Progenitor cell of endocrine pancreas (in vitro differentiated cells): ENCODE data around the gene GLTP. TPM values are rescaled to one million over a fixed set of nuclear protein-coding genes. Genes with fewer than 3 reads are reported as not detected.

Source experiments
- DNase-seq: peaks from one replicate; pipeline ENCODE4 v3.0.0; 2021; ENCODE audit warnings: low spot score; ENCODE audit not compliant: unreplicated experiment
- H3K27ac Mint-ChIP-seq: 2 replicates; pipeline ENCODE4 v1.8.0; 2021; ENCODE audit warnings: mild to moderate bottlenecking, moderate library complexity, mixed read lengths
- H3K27me3 Mint-ChIP-seq: 2 replicates; pipeline ENCODE4 v1.8.0; 2021; ENCODE audit warnings: mixed read lengths
- H3K36me3 Mint-ChIP-seq: 2 replicates; pipeline ENCODE4 v1.8.0; 2022; ENCODE audit warnings: mixed read lengths; ENCODE audit not compliant: insufficient read depth
- H3K4me1 Mint-ChIP-seq: 2 replicates; pipeline ENCODE4 v1.8.0; 2021; ENCODE audit warnings: low read depth, mixed read lengths
- H3K4me3 Mint-ChIP-seq: 2 replicates; pipeline ENCODE4 v1.8.0; 2021; ENCODE audit warnings: low read depth, mild to moderate bottlenecking, moderate library complexity, mixed read lengths
- H3K9me3 Mint-ChIP-seq: 2 replicates; pipeline ENCODE4 v1.8.0; 2021; ENCODE audit warnings: low read depth, mixed read lengths
- total RNA-seq: library from RNA; stranded (reverse); gene quantifications from 2 replicates; pipeline ENCODE4 v1.2.1, GENCODE V29; 2021
- TF ChIP-seq, protein P1 (sequence below): fragments of 200-600 bp; sonication (generic); IDR thresholded peaks from one replicate; pipeline ENCODE4 v1.5.0; 2021; ENCODE audit warnings: antibody characterized with exemption, mild to moderate bottlenecking; ENCODE audit not compliant: unreplicated experiment

Gene GLTP
- total RNA-seq, 1 donor from 2014 or later = 21.7 TPM

DNA sequence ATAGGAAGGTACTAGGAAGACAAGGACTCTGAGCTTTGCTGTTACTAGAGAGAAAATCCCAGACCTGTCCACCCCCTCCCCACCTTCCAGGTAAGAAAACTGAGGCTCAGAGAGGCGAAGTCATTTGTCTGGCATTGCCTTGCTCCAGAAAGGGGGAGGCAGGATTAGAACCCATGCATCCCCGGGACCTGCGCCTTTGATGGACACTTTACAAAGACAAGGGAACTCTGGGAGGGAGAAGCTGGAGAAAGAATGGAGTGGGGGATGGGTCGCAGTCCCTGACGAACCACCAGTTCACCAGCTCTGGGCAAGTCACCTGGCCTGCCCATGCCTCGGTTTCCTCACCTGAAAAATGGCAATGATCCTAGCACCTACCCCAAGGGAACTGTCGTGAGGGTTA, 57.9 kb downstream of the GLTP start:
- H3K36me3 Mint-ChIP-seq = no peaks in the 10 kb centered on the region
- H3K4me1 Mint-ChIP-seq = no peaks in the 10 kb centered on the region
- TF ChIP-seq, protein P1, sequence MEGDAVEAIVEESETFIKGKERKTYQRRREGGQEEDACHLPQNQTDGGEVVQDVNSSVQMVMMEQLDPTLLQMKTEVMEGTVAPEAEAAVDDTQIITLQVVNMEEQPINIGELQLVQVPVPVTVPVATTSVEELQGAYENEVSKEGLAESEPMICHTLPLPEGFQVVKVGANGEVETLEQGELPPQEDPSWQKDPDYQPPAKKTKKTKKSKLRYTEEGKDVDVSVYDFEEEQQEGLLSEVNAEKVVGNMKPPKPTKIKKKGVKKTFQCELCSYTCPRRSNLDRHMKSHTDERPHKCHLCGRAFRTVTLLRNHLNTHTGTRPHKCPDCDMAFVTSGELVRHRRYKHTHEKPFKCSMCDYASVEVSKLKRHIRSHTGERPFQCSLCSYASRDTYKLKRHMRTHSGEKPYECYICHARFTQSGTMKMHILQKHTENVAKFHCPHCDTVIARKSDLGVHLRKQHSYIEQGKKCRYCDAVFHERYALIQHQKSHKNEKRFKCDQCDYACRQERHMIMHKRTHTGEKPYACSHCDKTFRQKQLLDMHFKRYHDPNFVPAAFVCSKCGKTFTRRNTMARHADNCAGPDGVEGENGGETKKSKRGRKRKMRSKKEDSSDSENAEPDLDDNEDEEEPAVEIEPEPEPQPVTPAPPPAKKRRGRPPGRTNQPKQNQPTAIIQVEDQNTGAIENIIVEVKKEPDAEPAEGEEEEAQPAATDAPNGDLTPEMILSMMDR = no peak
- no peak overlapping the region for H3K4me3 Mint-ChIP-seq
- H3K27ac Mint-ChIP-seq = no peak overlapping the region
- H3K9me3 Mint-ChIP-seq = no peaks in the 10 kb centered on the region
- H3K27me3 Mint-ChIP-seq = no peaks in the 10 kb centered on the region
- DNase-seq = no peak

GRCh38 chr12:109821968-109822367, 58.4 kb downstream of the GLTP start:
- H3K27me3 Mint-ChIP-seq = no peaks in the 10 kb centered on the region
- no peaks in the 10 kb centered on the region for H3K9me3 Mint-ChIP-seq
- TF ChIP-seq, protein P1 = no peak
- H3K36me3 Mint-ChIP-seq = no peaks in the 10 kb centered on the region
- no peak for DNase-seq
- no peak overlapping the region for H3K4me3 Mint-ChIP-seq
- no peaks in the 10 kb centered on the region for H3K4me1 Mint-ChIP-seq
- H3K27ac Mint-ChIP-seq = no peak overlapping the region

GRCh38 chr12:109820816-109821381, 59.4 kb downstream of the GLTP start:
- no peaks in the 10 kb centered on the region for H3K4me1 Mint-ChIP-seq
- H3K9me3 Mint-ChIP-seq = no peaks in the 10 kb centered on the region
- no peak overlapping the region for H3K4me3 Mint-ChIP-seq
- no peaks in the 10 kb centered on the region for H3K27me3 Mint-ChIP-seq
- H3K36me3 Mint-ChIP-seq = no peaks in the 10 kb centered on the region
- no peak for DNase-seq
- no peak overlapping the region for H3K27ac Mint-ChIP-seq
- TF ChIP-seq, protein P1 = no peak

GRCh38 chr12:109818905-109819500, 61.3 kb downstream of the GLTP start:
- Mint-ChIP-seq H3K27ac (no peak overlapping the region), H3K4me1 (no peaks in the 10 kb centered on the region), H3K36me3 (no peaks in the 10 kb centered on the region), H3K9me3 (no peaks in the 10 kb centered on the region), H3K4me3 (no peak overlapping the region), H3K27me3 (no peaks in the 10 kb centered on the region)
- TF ChIP-seq, protein P1 = no peak
- DNase-seq = no peak

DNA sequence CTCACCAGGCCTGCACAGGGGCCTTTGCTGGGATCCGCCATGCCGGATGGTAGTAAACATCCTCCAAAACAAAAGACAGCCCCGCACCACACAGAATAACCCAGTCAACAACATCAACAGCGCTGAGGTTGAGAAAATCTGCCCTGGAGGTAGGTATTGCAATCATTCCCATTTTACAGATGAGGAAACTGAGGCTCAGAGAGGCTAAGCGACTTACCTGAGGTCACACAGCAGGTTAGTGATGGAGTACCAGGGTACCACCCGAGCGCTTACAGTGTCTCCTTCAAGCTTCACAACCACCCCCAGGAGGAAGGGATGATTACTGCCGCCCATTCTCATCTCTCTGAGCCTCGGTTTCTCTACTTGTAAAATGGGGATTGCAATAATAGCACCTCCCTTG, 62.1 kb downstream of the GLTP start:
- Mint-ChIP-seq H3K36me3 (no peaks in the 10 kb centered on the region), H3K27ac (no peak overlapping the region), H3K4me3 (no peak overlapping the region)

More for the DNA sequence above, 62.1 kb downstream of the GLTP start:
- H3K9me3 Mint-ChIP-seq = no peaks in the 10 kb centered on the region
- TF ChIP-seq, protein P1 = no peak
- DNase-seq = no peak
- no peaks in the 10 kb centered on the region for H3K27me3 Mint-ChIP-seq
- no peaks in the 10 kb centered on the region for H3K4me1 Mint-ChIP-seq
